Keratinocyte (primary cell): Measurements from ENCODE around the gene RAB7B. TPM values are rescaled to one million over a fixed set of nuclear protein-coding genes. Genes with fewer than 3 reads are reported as not detected.

Experiments
- DNase-seq: peaks from one replicate; pipeline ENCODE4 v3.0.0-alpha.2; 2011; ENCODE audit warnings: low read depth, missing footprints, low spot score
- FAIRE-seq: peaks from 2 replicates; lab custom pipeline; 2011; peaks lifted over from hg19 to GRCh38; lab: Jason Lieb, UNC
- H2AFZ ChIP-seq: 2 replicates; pipeline ENCODE4 v1.6.0; 2012; ENCODE audit warnings: low read length, control low read depth, inconsistent platforms; ENCODE audit not compliant: control insufficient read depth
- H3K27ac ChIP-seq: 2 replicates; pipeline ENCODE4 v1.5.1; 2011; ENCODE audit warnings: low read length; ENCODE audit not compliant: control insufficient read depth, insufficient read depth
- H3K27me3 ChIP-seq: 3 replicates; pipeline ENCODE4 v1.6.0; 2011; ENCODE audit warnings: low read length; ENCODE audit not compliant: control insufficient read depth, insufficient read depth; ENCODE audit errors: extremely low read depth
- H3K36me3 ChIP-seq, 2 experiments: 2 replicates in 1 of 2; 3 replicates in 1 of 2; pipeline ENCODE4 v1.5.1; 2011; ENCODE audit warnings: low read length in 2 of 2, mild to moderate bottlenecking in 1 of 2; ENCODE audit not compliant: control insufficient read depth in 2 of 2, insufficient read depth in 2 of 2; ENCODE audit errors: extremely low read depth in 1 of 2
- H3K4me1 ChIP-seq: 3 replicates; pipeline ENCODE4 v1.5.1; 2011; ENCODE audit warnings: low read length; ENCODE audit not compliant: control insufficient read depth, insufficient read depth; ENCODE audit errors: extremely low read depth
- H3K4me2 ChIP-seq: 3 replicates; pipeline ENCODE4 v1.6.0; 2011; ENCODE audit warnings: low read depth, low read length; ENCODE audit not compliant: control insufficient read depth, insufficient read depth; ENCODE audit errors: extremely low read depth
- H3K4me3 ChIP-seq, 3 experiments: fragments of 200-600 bp in 1 of 3; sonication (generic) in 1 of 3; 2 replicates in 2 of 3; 3 replicates in 1 of 3; pipeline ENCODE4 v1.5.1; 2011 to 2016; ENCODE audit warnings: low read length in 3 of 3, mild to moderate bottlenecking in 3 of 3, control low read depth in 2 of 3, inconsistent platforms in 1 of 3, low read depth in 1 of 3, mixed read lengths in 1 of 3, mixed run types in 1 of 3, moderate library complexity in 1 of 3; ENCODE audit not compliant: control insufficient read depth in 2 of 3, insufficient read depth in 2 of 3; ENCODE audit errors: extremely low read depth in 1 of 3
- H3K79me2 ChIP-seq: 2 replicates; pipeline ENCODE4 v1.6.0; 2012; ENCODE audit warnings: low read length; ENCODE audit not compliant: control insufficient read depth, insufficient read depth
- H3K9ac ChIP-seq: 3 replicates; pipeline ENCODE4 v1.6.0; 2011; ENCODE audit warnings: low read length; ENCODE audit not compliant: control insufficient read depth, insufficient read depth; ENCODE audit errors: extremely low read depth
- H3K9me1 ChIP-seq: 3 replicates; pipeline ENCODE4 v1.6.0; 2011; ENCODE audit warnings: low read length; ENCODE audit not compliant: control insufficient read depth, insufficient read depth; ENCODE audit errors: extremely low read depth
- H3K9me3 ChIP-seq: 2 replicates; pipeline ENCODE4 v1.5.1; 2012; ENCODE audit warnings: low read depth, low read length; ENCODE audit not compliant: control insufficient read depth
- H4K20me1 ChIP-seq: 3 replicates; pipeline ENCODE4 v1.6.0; 2011; ENCODE audit warnings: low read length; ENCODE audit not compliant: control insufficient read depth, insufficient read depth; ENCODE audit errors: extremely low read depth
- EZH2 ChIP-seq: IDR thresholded peaks from one replicate; pipeline ENCODE4 v1.6.1; 2012; ENCODE audit warnings: inconsistent platforms, mild to moderate bottlenecking, low read length, moderate library complexity
- dilution Hi-C: fragments of 300-500 bp; cut with MboI; formaldehyde crosslinking; loops from one replicate; pipeline ENCODE4 v1.7.0; 2020; ENCODE audit warnings: low sequenced_read_pairs; ENCODE audit not compliant: extremely low pct_ligation_motif_present
- polyA plus RNA-seq, 5 experiments: library from polyadenylated mRNA; depleted of rRNA in 3 of 5; stranded (reverse) in 3 of 5; stranded (forward) in 1 of 5; unstranded in 1 of 5; fragments of >200 nt; gene quantifications; 1 replicate in 1 of 5; 2 replicates in 3 of 5; 3 replicates in 1 of 5; pipeline versions ENCODE4 v1.2.1 to v1.2.3, GENCODE V29; 2011 to 2012; ENCODE audit warnings: missing spikeins in 2 of 5, low read depth in 1 of 5, low replicate concordance in 1 of 5
- TF ChIP-seq, protein P1 (sequence below), 3 experiments: IDR thresholded peaks in 1 of 3; conservative IDR thresholded peaks in 1 of 3; optimal IDR thresholded peaks in 1 of 3; 2 replicates in 2 of 3; 3 replicates in 1 of 3; pipeline versions ENCODE3 to v1.5.1; 2011; ENCODE audit warnings: low read length in 3 of 3, mild to moderate bottlenecking in 3 of 3, moderate library complexity in 2 of 3, control low read depth in 1 of 3, inconsistent platforms in 1 of 3; ENCODE audit not compliant: insufficient read depth in 2 of 3; ENCODE audit errors: extremely low read depth in 1 of 3

The RAB7B gene
- polyA plus RNA-seq, 1 donor (not counting 4 experiments of a cell fraction or from before 2014, with no cell fraction given) = 47.8 TPM

DNA sequence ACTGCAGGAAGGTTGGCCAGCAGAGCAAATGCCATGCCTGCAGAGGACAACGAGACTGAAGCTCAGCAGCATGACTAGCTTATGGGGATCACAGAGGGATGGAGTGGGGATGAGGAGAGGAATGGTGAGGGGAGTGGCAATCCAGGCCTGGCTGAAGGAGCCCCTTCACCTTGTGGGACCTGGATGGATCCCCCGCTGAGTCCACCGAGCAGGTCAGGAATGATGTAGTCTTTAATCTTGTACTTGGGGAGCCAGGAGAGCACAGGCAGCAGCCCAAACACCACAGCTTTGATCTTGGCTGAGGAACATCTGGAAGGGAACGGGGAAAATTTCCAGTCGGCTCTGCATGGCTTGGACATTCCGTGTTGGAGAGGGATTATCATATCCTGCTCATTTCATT, 70.4 kb downstream of the RAB7B start:
- no peaks in the 10 kb centered on the region for H3K36me3 ChIP-seq
- dilution Hi-C loops = no loop called here
- no peaks in the 10 kb centered on the region for H3K79me2 ChIP-seq
- H3K9me1 ChIP-seq = no peaks in the 10 kb centered on the region
- FAIRE-seq (no peak), DNase-seq (no peak)
- no peak for TF ChIP-seq EZH2
- TF ChIP-seq, protein P1, sequence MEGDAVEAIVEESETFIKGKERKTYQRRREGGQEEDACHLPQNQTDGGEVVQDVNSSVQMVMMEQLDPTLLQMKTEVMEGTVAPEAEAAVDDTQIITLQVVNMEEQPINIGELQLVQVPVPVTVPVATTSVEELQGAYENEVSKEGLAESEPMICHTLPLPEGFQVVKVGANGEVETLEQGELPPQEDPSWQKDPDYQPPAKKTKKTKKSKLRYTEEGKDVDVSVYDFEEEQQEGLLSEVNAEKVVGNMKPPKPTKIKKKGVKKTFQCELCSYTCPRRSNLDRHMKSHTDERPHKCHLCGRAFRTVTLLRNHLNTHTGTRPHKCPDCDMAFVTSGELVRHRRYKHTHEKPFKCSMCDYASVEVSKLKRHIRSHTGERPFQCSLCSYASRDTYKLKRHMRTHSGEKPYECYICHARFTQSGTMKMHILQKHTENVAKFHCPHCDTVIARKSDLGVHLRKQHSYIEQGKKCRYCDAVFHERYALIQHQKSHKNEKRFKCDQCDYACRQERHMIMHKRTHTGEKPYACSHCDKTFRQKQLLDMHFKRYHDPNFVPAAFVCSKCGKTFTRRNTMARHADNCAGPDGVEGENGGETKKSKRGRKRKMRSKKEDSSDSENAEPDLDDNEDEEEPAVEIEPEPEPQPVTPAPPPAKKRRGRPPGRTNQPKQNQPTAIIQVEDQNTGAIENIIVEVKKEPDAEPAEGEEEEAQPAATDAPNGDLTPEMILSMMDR (optimal IDR thresholded peaks at IDR 0.05 in 1 of 3, IDR thresholded peaks at IDR 0.05 in 1 of 3, conservative IDR thresholded peaks at IDR 0.05 in 1 of 3; ENCODE audit: extremely low read depth in 1 of 3, insufficient read depth in 2 of 3, low read length in 3 of 3) = no peak
- H3K4me1 ChIP-seq = peaks cover 12% of the 10 kb centered on the region
- H3K27me3 ChIP-seq = peaks cover 53% of the 10 kb centered on the region
- no peak overlapping the region for H3K9ac ChIP-seq
- H4K20me1 ChIP-seq = no peaks in the 10 kb centered on the region
- H3K27ac ChIP-seq = no peak overlapping the region
- no peak overlapping the region for H3K4me3 ChIP-seq
- no peaks in the 10 kb centered on the region for H3K9me3 ChIP-seq
- H2AFZ ChIP-seq = no peak overlapping the region
- H3K4me2 ChIP-seq = no peak overlapping the region

DNA sequence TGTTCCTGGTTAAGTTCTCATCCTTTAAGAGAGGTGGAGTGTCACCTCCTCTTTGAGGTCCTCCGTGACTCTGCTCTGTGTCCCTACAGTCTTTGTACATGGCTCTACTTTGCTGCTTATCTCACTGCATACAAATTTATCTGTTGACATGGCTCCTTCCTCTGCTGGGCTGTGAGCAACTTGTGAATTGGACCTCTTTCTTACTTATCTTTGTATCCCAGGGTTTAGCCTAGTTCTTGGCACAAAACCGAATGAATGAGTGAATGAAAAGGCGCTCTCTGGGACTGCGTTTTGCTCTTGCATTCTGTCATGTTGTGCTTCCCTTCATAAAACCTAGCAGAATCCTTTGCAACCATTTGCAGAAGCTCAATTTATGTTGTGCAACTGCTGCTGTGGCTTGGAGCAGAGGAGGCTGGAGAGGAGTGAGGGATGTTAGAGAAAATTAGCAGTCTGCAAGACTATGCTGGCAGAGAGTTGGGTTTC, 72.4 kb downstream of the RAB7B start:
- dilution Hi-C loops = no loop called here
- Histone ChIP-seq H3K9me1 (no peaks in the 10 kb centered on the region), H3K4me1 (peaks cover 7% of the 10 kb centered on the region), H2AFZ (no peak overlapping the region), H3K4me3 (no peak overlapping the region), H3K9ac (no peak overlapping the region), H3K36me3 (no peaks in the 10 kb centered on the region), H3K4me2 (no peak overlapping the region), H4K20me1 (no peaks in the 10 kb centered on the region), H3K27me3 (peaks cover 59% of the 10 kb centered on the region), H3K27ac (no peak overlapping the region), H3K79me2 (no peaks in the 10 kb centered on the region), H3K9me3 (no peaks in the 10 kb centered on the region)
- no peak for FAIRE-seq
- DNase-seq = no peak
- TF ChIP-seq, protein P1 (optimal IDR thresholded peaks at IDR 0.05 in 1 of 3, IDR thresholded peaks at IDR 0.05 in 1 of 3, conservative IDR thresholded peaks at IDR 0.05 in 1 of 3; ENCODE audit: extremely low read depth in 1 of 3, insufficient read depth in 2 of 3, low read length in 3 of 3) = no peak
- no peak for TF ChIP-seq EZH2
